ENCODE data around the gene AHRR. TPM values are rescaled to one million over a fixed set of nuclear protein-coding genes. Genes with fewer than 3 reads are reported as not detected.
A peak's percentile ranks its signal among the peaks of the same experiment; 100 is the strongest.

The AHRR gene
- total RNA-seq, 1 donor from 2014 or later, result 11.3 TPM

GRCh38 chr5:313265-313664 lies 8.2 kb upstream of the AHRR start:
- intact Hi-C loops (cut with DNase I), result loop anchor here (10.0 kb wide), 1 partner anchor 122 kb away; no protein-coding TSS in a partner anchor
- no peaks in the 10 kb centered on the region for H3K9me3 ChIP-seq
- no peak overlapping the region for H3K4me3 ChIP-seq
- H3K27me3 ChIP-seq, result no peaks in the 10 kb centered on the region
- no peaks in the 10 kb centered on the region for H3K4me1 ChIP-seq
- H3K36me3 ChIP-seq, result peaks cover 63% of the 10 kb centered on the region
- H3K27ac ChIP-seq, result no peak overlapping the region
- TF ChIP-seq CTCF (IDR thresholded peaks at IDR 0.05), result no peak
- ATAC-seq, result no peak
- DNase-seq, result no peak

- H3K4me1 ChIP-seq, result no peaks in the 10 kb centered on the region
- H3K36me3 ChIP-seq, result peaks cover 58% of the 10 kb centered on the region
- DNase-seq, result peak; percentile 40
Observed at GRCh38 chr5:313806-314376, 7.6 kb upstream of the AHRR start.

GRCh38 chr5:314676-315487 lies 6.6 kb upstream of the AHRR start:
- Histone ChIP-seq H3K36me3 (peaks cover 53% of the 10 kb centered on the region), H3K27me3 (no peaks in the 10 kb centered on the region), H3K4me3 (no peak overlapping the region), H3K27ac (no peak overlapping the region), H3K4me1 (no peaks in the 10 kb centered on the region), H3K9me3 (no peaks in the 10 kb centered on the region)
- intact Hi-C loops (cut with DNase I), result loop anchor here (10.0 kb wide), 1 partner anchor 120 kb away; no protein-coding TSS in a partner anchor
- no peak for TF ChIP-seq CTCF (IDR thresholded peaks at IDR 0.05)
- ATAC-seq (no peak), DNase-seq (no peak)

More at GRCh38 chr5:313806-314376, 7.6 kb upstream of the AHRR start:
- no peak for ATAC-seq
- Histone ChIP-seq H3K4me3 (no peak overlapping the region), H3K27me3 (no peaks in the 10 kb centered on the region), H3K27ac (no peak overlapping the region), H3K9me3 (no peaks in the 10 kb centered on the region)
- intact Hi-C loops (cut with DNase I), result loop anchor here (10.0 kb wide), 1 partner anchor 121 kb away; no protein-coding TSS in a partner anchor
- no peak for TF ChIP-seq CTCF (IDR thresholded peaks at IDR 0.05)

GRCh38 chr5:315488-316209 lies 5.9 kb upstream of the AHRR start:
- Histone ChIP-seq H3K36me3 (peaks cover 48% of the 10 kb centered on the region), H3K9me3 (no peaks in the 10 kb centered on the region), H3K27me3 (peaks cover 5% of the 10 kb centered on the region), H3K27ac (no peak overlapping the region), H3K4me1 (peaks cover 2% of the 10 kb centered on the region), H3K4me3 (no peak overlapping the region)
- ATAC-seq, result no peak
- TF ChIP-seq CTCF (IDR thresholded peaks at IDR 0.05), result no peak
- peak; percentile 55 for DNase-seq
- intact Hi-C loops (cut with DNase I), result loop anchor here (10.0 kb wide), 1 partner anchor 119 kb away; no protein-coding TSS in a partner anchor

- peak; percentile 52 for DNase-seq
- Histone ChIP-seq H3K27ac (no peak overlapping the region), H3K4me1 (peaks cover 7% of the 10 kb centered on the region), H3K27me3 (peaks cover 11% of the 10 kb centered on the region), H3K36me3 (peaks cover 40% of the 10 kb centered on the region), H3K9me3 (no peaks in the 10 kb centered on the region), H3K4me3 (no peak overlapping the region)
- no peak for ATAC-seq
- TF ChIP-seq CTCF (IDR thresholded peaks at IDR 0.05), result no peak
- intact Hi-C loops (cut with DNase I), result loop anchor here (10.0 kb wide), 1 partner anchor 118 kb away; no protein-coding TSS in a partner anchor
Observed at GRCh38 chr5:316210-317085, 5.1 kb upstream of the AHRR start.

Data from upper lobe of right lung (tissue), 1 donor.